ENCODE data around the gene CHID1.

CHID1 gene

GRCh38 chr11:937841-938261 is 27.2 kb upstream of the CHID1 start:
- Histone ChIP-seq H3K27me3 (ENCODE audit: insufficient read depth, low read depth, severe bottlenecking) (no peaks in the 10 kb centered on the region), H3K27ac (no peak overlapping the region), H3K36me3 (peaks cover 2% of the 10 kb centered on the region; the same call in 1 of the 2 replicates), H3K4me3 (ENCODE audit: low read depth, low read length) (no peak overlapping the region), H3K9me3 (ENCODE audit: severe bottlenecking) (no peaks in the 10 kb centered on the region)
- TF ChIP-seq CTCF (IDR thresholded peaks at IDR 0.05; ENCODE audit: low read depth, low read length) = no peak
- DNase-seq = no peak

DNA sequence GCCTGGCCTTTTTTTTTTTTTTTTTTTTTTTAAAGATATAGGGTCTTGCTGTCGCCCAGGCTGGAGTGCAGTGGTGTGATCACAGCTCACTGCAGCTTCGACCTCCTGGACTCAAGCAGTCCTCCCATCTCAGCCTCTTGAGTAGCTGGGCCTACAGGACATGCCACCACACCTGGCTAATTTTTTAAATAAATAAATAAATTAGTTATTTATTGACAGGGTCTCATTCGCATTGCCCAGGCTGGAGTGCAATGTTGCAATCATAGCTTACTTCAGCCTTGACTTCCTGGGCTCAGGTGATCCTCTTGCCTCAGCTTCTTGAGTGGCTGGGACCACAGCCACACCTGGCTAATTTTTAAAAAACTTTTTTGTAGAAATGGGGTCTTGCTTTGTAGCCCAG is 25.6 kb upstream of the CHID1 start:
- Histone ChIP-seq H3K27ac (no peak overlapping the region), H3K27me3 (ENCODE audit: insufficient read depth, low read depth, severe bottlenecking) (no peaks in the 10 kb centered on the region), H3K9me3 (ENCODE audit: severe bottlenecking) (no peaks in the 10 kb centered on the region), H3K36me3 (peaks cover 2% of the 10 kb centered on the region; the same call in 1 of the 2 replicates), H3K4me3 (ENCODE audit: low read depth, low read length) (no peak overlapping the region)
- DNase-seq = no peak
- no peak for TF ChIP-seq CTCF (IDR thresholded peaks at IDR 0.05; ENCODE audit: low read depth, low read length)

- Histone ChIP-seq H3K36me3 (peaks cover 2% of the 10 kb centered on the region), H3K27ac (no peak overlapping the region), H3K9me3 (ENCODE audit: severe bottlenecking) (no peaks in the 10 kb centered on the region), H3K27me3 (ENCODE audit: insufficient read depth, low read depth, severe bottlenecking) (no peaks in the 10 kb centered on the region), H3K4me3 (ENCODE audit: low read depth, low read length) (no peak overlapping the region)
- TF ChIP-seq CTCF (IDR thresholded peaks at IDR 0.05; ENCODE audit: low read depth, low read length) = no peak
- no peak for DNase-seq
Observed at GRCh38 chr11:934527-934926, 23.9 kb upstream of the CHID1 start.

GRCh38 chr11:933936-934335 is 23.3 kb upstream of the CHID1 start:
- Histone ChIP-seq H3K27me3 (ENCODE audit: insufficient read depth, low read depth, severe bottlenecking) (no peaks in the 10 kb centered on the region), H3K9me3 (ENCODE audit: severe bottlenecking) (no peaks in the 10 kb centered on the region), H3K4me3 (ENCODE audit: low read depth, low read length) (no peak overlapping the region), H3K27ac (no peak overlapping the region), H3K36me3 (peaks cover 3% of the 10 kb centered on the region)
- no peak for DNase-seq
- no peak for TF ChIP-seq CTCF (IDR thresholded peaks at IDR 0.05; ENCODE audit: low read depth, low read length)

DNA sequence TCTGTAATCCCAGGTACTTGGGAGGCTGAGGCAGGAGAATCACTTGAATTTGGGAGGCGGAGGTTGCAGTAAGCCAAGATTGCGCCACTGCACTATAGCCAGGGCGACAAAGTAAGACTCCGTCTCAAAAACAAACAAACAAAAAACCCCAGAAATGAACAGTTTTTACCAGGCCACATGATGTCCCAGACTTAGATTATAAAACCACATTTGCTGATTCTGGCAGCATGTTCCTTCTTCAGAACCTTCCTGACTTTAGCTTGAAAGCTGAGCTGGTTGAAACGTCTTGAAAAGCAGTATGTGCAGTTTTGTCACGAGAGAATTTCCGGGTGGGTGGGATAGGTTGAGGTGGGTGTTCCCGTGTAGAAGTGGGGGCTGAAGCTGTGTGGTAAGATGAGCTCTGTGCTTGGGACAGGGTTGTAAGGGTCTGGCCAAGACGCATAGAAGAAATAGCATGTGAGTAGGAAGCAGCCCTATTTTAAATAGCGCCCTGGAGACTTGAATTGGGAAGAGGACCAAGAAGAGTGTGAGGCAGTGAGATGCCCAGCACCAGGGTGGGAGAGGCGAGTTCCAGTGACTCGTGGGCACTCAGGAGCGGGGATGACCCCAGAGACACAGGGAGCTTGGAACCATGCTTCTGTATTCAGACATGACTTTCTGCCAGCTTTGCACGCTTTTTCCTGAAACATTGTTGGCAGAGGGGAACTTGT is 22.7 kb upstream of the CHID1 start:
- peaks cover 9% of the 10 kb centered on the region for H3K36me3 ChIP-seq
- DNase-seq = no peak
- TF ChIP-seq CTCF (IDR thresholded peaks at IDR 0.05; ENCODE audit: low read depth, low read length) = no peak
- no peak overlapping the region for H3K27ac ChIP-seq
- H3K9me3 ChIP-seq (ENCODE audit: severe bottlenecking) = no peaks in the 10 kb centered on the region
- no peaks in the 10 kb centered on the region for H3K27me3 ChIP-seq (ENCODE audit: insufficient read depth, low read depth, severe bottlenecking)
- H3K4me3 ChIP-seq (ENCODE audit: low read depth, low read length) = no peak overlapping the region

- Histone ChIP-seq H3K27ac (no peak overlapping the region), H3K27me3 (ENCODE audit: insufficient read depth, low read depth, severe bottlenecking) (no peaks in the 10 kb centered on the region), H3K4me3 (ENCODE audit: low read depth, low read length) (no peak overlapping the region), H3K9me3 (ENCODE audit: severe bottlenecking) (no peaks in the 10 kb centered on the region), H3K36me3 (peaks cover 15% of the 10 kb centered on the region)
- TF ChIP-seq CTCF (IDR thresholded peaks at IDR 0.05; ENCODE audit: low read depth, low read length) = no peak
- no peak for DNase-seq
Observed at GRCh38 chr11:932435-932834, 21.8 kb upstream of the CHID1 start.

Measured in WERI-Rb-1 (cell line).